Sciatic nerve (tissue), 1 donor: ENCODE measurements around the gene BDH1. TPM values are rescaled to one million over a fixed set of nuclear protein-coding genes. Genes with fewer than 3 reads are reported as not detected.

Experiments used
- total RNA-seq: library from RNA; stranded (reverse); fragmentation: NEBNext Ultra II Directional; extraction: Animal tissue kit (Norgen Biotek cat#: 25700); gene quantifications from one replicate; pipeline ENCODE4 v1.2.1, GENCODE V29; 2021
- donor health status: DM: no; HTN: no; CAD: no.

The BDH1 gene
- total RNA-seq, 1 donor from 2014 or later, result 9.7 TPM

Other genes starting within 250 kb of the BDH1 start
- gene RUBCN, start 180.9 kb upstream of the BDH1 start, total RNA-seq, result 47.9 TPM
- gene FYTTD1, start 193.9 kb upstream of the BDH1 start, total RNA-seq, result 66.8 TPM
- gene LRCH3, start 235.3 kb upstream of the BDH1 start, total RNA-seq, result 89.7 TPM